OCI-LY7 (cell line): ENCODE results near the gene TGFBR3. TPM values are rescaled to one million over a fixed set of nuclear protein-coding genes. Genes with fewer than 3 reads are reported as not detected.

ENCODE experiments used
- BruUV-seq: library from RNA; stranded (reverse); fragments of 400-500 nt; replicated peaks from 2 replicates; lab custom pipeline; 2021; lab: Mats Ljungman, UMichigan
- CTCF ChIA-PET: fragments of 300-600 bp; sonication (Branson Sonifier 250); formaldehyde crosslinking; loops from one replicate; lab custom pipeline; 2022; ENCODE audit warnings: antibody characterized with exemption; ENCODE audit not compliant: unreplicated experiment; lab: Charles Lee
- POLR2A ChIA-PET: fragments of 300-600 bp; sonication (Branson Sonifier 250); formaldehyde crosslinking; loops from one replicate; lab custom pipeline; 2022; ENCODE audit warnings: antibody characterized with exemption; lab: Charles Lee
- DNase-seq: peaks from one replicate; pipeline ENCODE4 v3.0.0-alpha.2; 2015; ENCODE audit warnings: low spot score
- H2AFZ ChIP-seq: fragments of 200-600 bp; sonication (generic), shearing (Covaris generic); 2 replicates; pipeline ENCODE4 v1.6.1; 2014; ENCODE audit warnings: mild to moderate bottlenecking, antibody characterized with exemption, low read length, moderate library complexity
- H3K27ac ChIP-seq: fragments of 200-600 bp; sonication (generic); 2 replicates; pipeline ENCODE4 v1.5.1; 2014; ENCODE audit warnings: mixed run types, low read depth, mild to moderate bottlenecking, moderate library complexity, low read length, inconsistent platforms; ENCODE audit not compliant: poor library complexity, severe bottlenecking
- H3K36me3 ChIP-seq: fragments of 200-600 bp; sonication (generic); 2 replicates; pipeline ENCODE4 v1.6.1; 2014; ENCODE audit warnings: mild to moderate bottlenecking, antibody characterized with exemption, low read length, moderate library complexity, mixed read lengths; ENCODE audit not compliant: insufficient read depth
- H3K4me1 ChIP-seq: fragments of 200-600 bp; sonication (generic); 2 replicates; pipeline ENCODE4 v1.5.1; 2014; ENCODE audit warnings: mild to moderate bottlenecking, low read length; ENCODE audit not compliant: insufficient read depth, poor library complexity, severe bottlenecking
- H3K4me2 ChIP-seq: fragments of 200-600 bp; sonication (generic); 2 replicates; pipeline ENCODE4 v1.6.1; 2014; ENCODE audit warnings: mild to moderate bottlenecking, low read length
- H3K4me3 ChIP-seq: fragments of 200-600 bp; sonication (generic); 2 replicates; pipeline ENCODE4 v1.5.1; 2014; ENCODE audit warnings: mild to moderate bottlenecking, low read depth, low read length; ENCODE audit not compliant: poor library complexity, severe bottlenecking
- H3K79me2 ChIP-seq: fragments of 200-600 bp; sonication (generic); 2 replicates; pipeline ENCODE4 v1.6.1; 2016; ENCODE audit warnings: low read depth, mild to moderate bottlenecking, low read length, moderate library complexity, mixed read lengths; ENCODE audit not compliant: insufficient read depth
- H3K9me2 ChIP-seq: fragments of 200-600 bp; sonication (generic); 2 replicates; pipeline ENCODE4 v1.6.1; 2016; ENCODE audit warnings: mild to moderate bottlenecking, low read length, mixed read lengths; ENCODE audit not compliant: insufficient read depth
- H3K9me3 ChIP-seq: fragments of 200-600 bp; sonication (generic); 2 replicates; pipeline ENCODE4 v1.6.1; 2014; ENCODE audit warnings: mild to moderate bottlenecking, mixed run types, low read length, mixed read lengths
- H4K20me1 ChIP-seq: fragments of 200-600 bp; sonication (generic); 2 replicates; pipeline ENCODE4 v1.6.1; 2014; ENCODE audit warnings: mild to moderate bottlenecking, antibody characterized with exemption, low read length, moderate library complexity, mixed read lengths; ENCODE audit not compliant: insufficient read depth
- EZH2phosphoT487 ChIP-seq: fragments of 200-600 bp; sonication (generic); IDR thresholded peaks from 2 replicates; pipeline ENCODE4 v1.6.1; 2018; ENCODE audit warnings: low read depth, borderline replicate concordance, mild to moderate bottlenecking, mixed run types, antibody characterized with exemption, low read length, moderate library complexity, mixed read lengths
- intact Hi-C: fragments of 100-400 bp; cut with micrococcal nuclease; formaldehyde crosslinking; loops from one replicate; pipeline ENCODE4 v1.10.0; 2022; ENCODE audit not compliant: unreplicated experiment
- total RNA-seq, 2 experiments: library from RNA; depleted of rRNA in 1 of 2; stranded (reverse); fragments of >200 nt in 1 of 2; shearing (Covaris generic) in 1 of 2; gene quantifications; 2 replicates each; pipeline ENCODE4 v1.2.3, GENCODE V29; 2014 to 2022
- TF ChIP-seq, protein P1 (sequence below): fragments of 200-600 bp; sonication (generic); conservative IDR thresholded peaks from 2 replicates; pipeline ENCODE4 v1.5.1; 2014; ENCODE audit warnings: mild to moderate bottlenecking, antibody characterized with exemption, low read length, moderate library complexity, mixed read lengths

The TGFBR3 gene
- total RNA-seq, 2 experiments from 2014 or later, result not detected

DNA sequence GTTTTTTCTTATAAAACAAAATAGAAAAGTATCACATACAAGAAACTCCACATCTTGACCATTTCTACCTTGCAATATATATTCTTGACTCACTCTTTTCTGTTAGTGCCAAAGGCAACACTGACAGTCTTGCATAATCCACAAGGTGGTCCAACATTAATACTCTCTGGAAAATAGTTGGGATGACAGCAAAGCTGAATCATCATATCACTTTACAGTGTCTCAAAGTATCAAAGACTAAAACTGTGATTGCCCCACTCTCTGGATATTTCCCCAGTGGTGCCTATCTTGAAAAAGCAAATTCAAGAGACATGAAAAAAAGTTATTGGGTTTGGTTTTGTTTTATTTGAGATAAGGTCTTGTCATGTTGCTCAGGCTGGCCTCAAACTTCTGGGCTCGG lies 14.6 kb upstream of the TGFBR3 start:
- Histone ChIP-seq H3K36me3 (no peaks in the 10 kb centered on the region), H3K4me1 (no peaks in the 10 kb centered on the region), H3K9me3 (no peaks in the 10 kb centered on the region), H3K4me3 (no peak overlapping the region), H3K79me2 (no peaks in the 10 kb centered on the region), H3K4me2 (no peak overlapping the region), H3K9me2 (no peaks in the 10 kb centered on the region), H2AFZ (no peak overlapping the region), H3K27ac (no peak overlapping the region), H4K20me1 (no peaks in the 10 kb centered on the region)
- intact Hi-C loops, result no loop called here
- CTCF ChIA-PET, result no interaction called here
- DNase-seq, result no peak
- POLR2A ChIA-PET, result interaction anchor here (0.7 kb wide), 1 partner anchor 444 kb away, joined by 3 read pairs; no protein-coding TSS in a partner anchor
- BruUV-seq, result no TSS peak
- TF ChIP-seq, protein P1, sequence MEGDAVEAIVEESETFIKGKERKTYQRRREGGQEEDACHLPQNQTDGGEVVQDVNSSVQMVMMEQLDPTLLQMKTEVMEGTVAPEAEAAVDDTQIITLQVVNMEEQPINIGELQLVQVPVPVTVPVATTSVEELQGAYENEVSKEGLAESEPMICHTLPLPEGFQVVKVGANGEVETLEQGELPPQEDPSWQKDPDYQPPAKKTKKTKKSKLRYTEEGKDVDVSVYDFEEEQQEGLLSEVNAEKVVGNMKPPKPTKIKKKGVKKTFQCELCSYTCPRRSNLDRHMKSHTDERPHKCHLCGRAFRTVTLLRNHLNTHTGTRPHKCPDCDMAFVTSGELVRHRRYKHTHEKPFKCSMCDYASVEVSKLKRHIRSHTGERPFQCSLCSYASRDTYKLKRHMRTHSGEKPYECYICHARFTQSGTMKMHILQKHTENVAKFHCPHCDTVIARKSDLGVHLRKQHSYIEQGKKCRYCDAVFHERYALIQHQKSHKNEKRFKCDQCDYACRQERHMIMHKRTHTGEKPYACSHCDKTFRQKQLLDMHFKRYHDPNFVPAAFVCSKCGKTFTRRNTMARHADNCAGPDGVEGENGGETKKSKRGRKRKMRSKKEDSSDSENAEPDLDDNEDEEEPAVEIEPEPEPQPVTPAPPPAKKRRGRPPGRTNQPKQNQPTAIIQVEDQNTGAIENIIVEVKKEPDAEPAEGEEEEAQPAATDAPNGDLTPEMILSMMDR, result no peak
- TF ChIP-seq EZH2phosphoT487, result no peak

DNA sequence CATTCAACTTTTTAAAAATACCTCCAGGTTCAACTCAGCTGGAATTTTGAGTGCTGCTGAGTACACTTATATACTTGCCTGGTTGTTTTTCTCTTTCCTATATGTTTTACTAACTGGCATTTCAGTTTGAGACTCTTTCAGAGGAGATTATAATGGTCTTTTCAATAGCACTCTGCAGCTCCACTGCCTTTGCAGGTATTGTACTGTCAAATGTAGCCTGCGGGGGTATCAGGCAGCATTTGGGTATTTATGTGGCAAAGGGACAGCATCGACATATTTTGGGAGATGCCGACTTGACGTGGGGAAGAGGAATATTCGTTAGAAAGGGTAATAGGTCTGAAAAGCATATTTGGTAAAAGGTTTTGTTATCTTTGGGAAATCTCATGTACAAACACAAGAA lies 11.1 kb upstream of the TGFBR3 start:
- no peak for DNase-seq
- Histone ChIP-seq H3K36me3 (no peaks in the 10 kb centered on the region), H3K27ac (no peak overlapping the region), H4K20me1 (no peaks in the 10 kb centered on the region), H3K79me2 (no peaks in the 10 kb centered on the region), H3K9me2 (no peaks in the 10 kb centered on the region), H3K9me3 (no peaks in the 10 kb centered on the region), H3K4me3 (no peak overlapping the region), H2AFZ (no peak overlapping the region), H3K4me1 (no peaks in the 10 kb centered on the region), H3K4me2 (no peak overlapping the region)
- POLR2A ChIA-PET, result no interaction called here
- intact Hi-C loops, result no loop called here
- BruUV-seq, result no TSS peak
- no peak for TF ChIP-seq EZH2phosphoT487
- TF ChIP-seq, protein P1, result no peak
- CTCF ChIA-PET, result no interaction called here

DNA sequence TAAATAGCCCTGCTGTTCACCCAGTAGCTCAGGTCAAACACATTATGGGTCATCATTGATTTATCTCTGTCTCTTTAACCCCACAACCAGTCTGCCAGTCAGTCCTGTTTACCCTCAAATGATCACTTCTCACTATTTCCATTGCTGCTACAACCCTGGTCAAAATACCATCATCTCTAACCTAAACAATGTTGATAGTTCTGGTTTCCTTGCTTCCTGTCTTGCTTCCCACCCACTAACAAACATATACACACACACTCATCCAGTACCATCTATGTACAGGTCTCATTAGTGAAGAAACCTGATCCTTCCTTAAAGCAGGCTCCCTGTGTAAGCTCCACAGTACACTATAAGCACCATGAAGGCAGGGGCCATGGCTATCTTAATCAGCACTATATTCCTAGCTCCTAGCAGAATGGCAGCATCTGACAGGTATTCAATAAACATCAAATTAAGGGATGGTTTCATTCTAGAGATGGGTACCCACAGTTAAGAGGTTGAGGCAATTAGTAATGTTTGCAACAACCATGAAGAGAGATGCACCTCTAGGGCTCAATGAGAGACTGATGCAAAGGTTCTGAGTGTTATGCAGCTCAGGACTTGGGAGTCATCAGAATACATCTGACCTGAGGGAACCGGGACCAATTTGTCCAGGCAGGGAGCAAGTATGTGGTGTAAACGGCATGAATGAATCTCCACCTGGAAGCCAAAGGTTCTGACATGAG lies 10.0 kb upstream of the TGFBR3 start:
- no peaks in the 10 kb centered on the region for H3K9me3 ChIP-seq
- H3K4me1 ChIP-seq, result no peaks in the 10 kb centered on the region
- H3K4me2 ChIP-seq, result no peak overlapping the region
- intact Hi-C loops, result no loop called here
- POLR2A ChIA-PET, result no interaction called here
- no peak overlapping the region for H3K27ac ChIP-seq
- H4K20me1 ChIP-seq, result no peaks in the 10 kb centered on the region
- no peaks in the 10 kb centered on the region for H3K9me2 ChIP-seq
- TF ChIP-seq EZH2phosphoT487, result no peak
- TF ChIP-seq, protein P1, result no peak
- no peak overlapping the region for H3K4me3 ChIP-seq
- BruUV-seq, result no TSS peak
- H3K36me3 ChIP-seq, result no peaks in the 10 kb centered on the region
- DNase-seq, result no peak
- CTCF ChIA-PET, result no interaction called here
- no peaks in the 10 kb centered on the region for H3K79me2 ChIP-seq
- H2AFZ ChIP-seq, result no peak overlapping the region
